Measurements from ENCODE around the gene PJA1. TPM values are rescaled to one million over a fixed set of nuclear protein-coding genes. Genes with fewer than 3 reads are reported as not detected.

PJA1 gene, protein sequence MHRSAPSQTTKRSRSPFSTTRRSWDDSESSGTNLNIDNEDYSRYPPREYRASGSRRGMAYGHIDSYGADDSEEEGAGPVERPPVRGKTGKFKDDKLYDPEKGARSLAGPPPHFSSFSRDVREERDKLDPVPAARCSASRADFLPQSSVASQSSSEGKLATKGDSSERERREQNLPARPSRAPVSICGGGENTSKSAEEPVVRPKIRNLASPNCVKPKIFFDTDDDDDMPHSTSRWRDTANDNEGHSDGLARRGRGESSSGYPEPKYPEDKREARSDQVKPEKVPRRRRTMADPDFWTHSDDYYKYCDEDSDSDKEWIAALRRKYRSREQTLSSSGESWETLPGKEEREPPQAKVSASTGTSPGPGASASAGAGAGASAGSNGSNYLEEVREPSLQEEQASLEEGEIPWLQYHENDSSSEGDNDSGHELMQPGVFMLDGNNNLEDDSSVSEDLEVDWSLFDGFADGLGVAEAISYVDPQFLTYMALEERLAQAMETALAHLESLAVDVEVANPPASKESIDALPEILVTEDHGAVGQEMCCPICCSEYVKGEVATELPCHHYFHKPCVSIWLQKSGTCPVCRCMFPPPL
- total RNA-seq (10 to 100 TPM; 23.9 to 27.1 TPM), polyA plus RNA-seq (10 to 100 TPM; 37.3 to 44.1 TPM)

DNA sequence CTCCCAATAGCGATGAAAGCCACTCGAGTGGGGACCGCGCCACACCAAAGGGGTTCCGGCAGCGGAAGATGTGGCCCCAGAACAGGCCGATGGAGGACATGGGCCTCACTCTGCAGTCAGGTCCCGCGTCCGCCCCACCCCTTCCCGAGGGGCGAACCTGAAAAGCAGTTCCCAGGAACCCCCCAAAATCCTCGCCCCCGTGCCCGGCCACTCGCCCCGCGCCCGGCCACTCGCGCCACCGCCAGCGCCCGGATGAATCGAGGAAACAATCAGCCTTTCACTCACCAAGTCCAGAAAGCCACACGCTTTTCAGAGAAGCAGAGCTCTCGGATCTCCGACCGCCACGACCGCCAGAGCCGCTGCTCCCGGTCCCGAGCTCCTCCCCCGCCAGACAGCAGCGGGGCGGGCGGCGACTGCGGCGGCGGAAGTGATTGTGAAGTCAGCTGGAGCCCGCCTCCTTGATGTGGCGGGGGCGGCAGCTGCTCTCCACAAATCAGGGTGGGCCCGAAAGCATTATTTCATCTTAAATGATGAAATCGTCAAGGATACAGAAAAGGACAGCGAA, at the start of gene PJA1:
Gene PJA1, minus strand, starts transcription at position 367 of the 565 bp plus-strand sequence. CDS start 2,380 bp downstream, outside the sequence.
- H3K4me1 ChIP-seq (ENCODE audit: insufficient read depth, low read length), result peaks cover 28% of the 10 kb centered on the region
- Mint-ChIP-seq H3K36me3 (peaks cover 0 to 20% of the 10 kb centered on the region in 2 donors), H3K27me3 (no peaks in the 10 kb centered on the region), H3K9me3 (peaks cover 0 to 3% (median 0%) of the 10 kb centered on the region in 8 donors), H3K27ac (peak within 1 kb of the TSS; percentile 56 to 94 (median 92)), H3K4me3 (peak within 1 kb of the TSS; percentile 74 to 91 (median 88)), H3K4me1 (peaks cover 21 to 40% (median 28%) of the 10 kb centered on the region in 4 donors)
- DNase-seq, result peak; percentile 66 to 75 (median 70)
- H3K27me3 ChIP-seq (ENCODE audit: insufficient read depth, low read length), result no peaks in the 10 kb centered on the region
- H3K9me3 ChIP-seq (ENCODE audit: control insufficient read depth in 1 of 2, low read length in 2 of 2), result no peaks in the 10 kb centered on the region
- H3K4me3 ChIP-seq (ENCODE audit: low read length in 2 of 2), result peak within 1 kb of the TSS; percentile 60 to 76
- intact Hi-C loops (cut with micrococcal nuclease), result loop anchor here (10.0 kb wide), 1 partner anchor 970 kb away; the partner anchor contains the start of gene IGBP1
- peak within 1 kb of the TSS; percentile 64 for H3K27ac ChIP-seq (ENCODE audit: low read depth, low read length)
- ChIA-PET POLR2A (ENCODE audit: partially characterized antibody) (interaction anchor here (0.9 to 1.6 kb wide), 2 partner anchors 336 to 968 kb away, joined by 3 to 13 read pairs; partner anchors contain the start of genes EFNB1 and IGBP1), CTCF (ENCODE audit: partially characterized antibody) (interaction anchor here (1.2 to 3.2 kb wide), 3 partner anchors 59 to 343 kb away, joined by 3 to 16 read pairs (median 5); partner anchors contain the start of gene EFNB1)
- H3K36me3 ChIP-seq (ENCODE audit: insufficient read depth, low read length), result no peaks in the 10 kb centered on the region

DNA sequence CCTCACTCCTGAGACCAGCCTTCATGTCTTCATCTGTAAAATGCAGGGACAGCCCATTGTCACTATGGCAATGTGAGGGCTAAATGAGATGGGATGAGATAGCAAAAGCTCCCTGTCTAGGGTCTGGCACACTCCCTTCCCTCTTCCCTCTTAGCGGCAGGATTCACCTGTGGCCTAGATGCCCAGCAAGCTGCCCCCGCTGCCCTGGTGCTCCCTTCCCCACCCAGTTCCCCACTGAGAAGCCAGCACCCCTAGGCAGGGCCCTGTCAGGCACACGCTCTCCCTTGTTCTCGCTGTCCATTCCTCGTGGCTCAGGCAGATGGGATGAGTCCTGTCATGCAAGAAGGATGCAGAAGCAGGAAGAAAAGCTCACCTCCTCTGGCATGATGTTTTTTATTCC, 49.2 kb upstream of the PJA1 start:
- Mint-ChIP-seq H3K4me1 (no peaks in the 10 kb centered on the region), H3K27me3 (no peaks in the 10 kb centered on the region), H3K36me3 (no peaks in the 10 kb centered on the region), H3K27ac (peak overlapping the region in 1 of 7 donors; percentile 45), H3K9me3 (no peaks in the 10 kb centered on the region), H3K4me3 (no peak overlapping the region)
- Histone ChIP-seq H3K9me3 (ENCODE audit: control insufficient read depth in 1 of 2, low read length in 2 of 2) (no peaks in the 10 kb centered on the region), H3K36me3 (ENCODE audit: insufficient read depth, low read length) (no peaks in the 10 kb centered on the region), H3K27ac (ENCODE audit: low read depth, low read length) (no peak overlapping the region), H3K4me1 (ENCODE audit: insufficient read depth, low read length) (no peaks in the 10 kb centered on the region), H3K4me3 (ENCODE audit: low read length in 2 of 2) (no peak overlapping the region), H3K27me3 (ENCODE audit: insufficient read depth, low read length) (no peaks in the 10 kb centered on the region)
- no peak for DNase-seq
- ChIA-PET POLR2A (ENCODE audit: partially characterized antibody) (no interaction called here), CTCF (ENCODE audit: partially characterized antibody) (interaction anchor here (1.4 kb wide), 1 partner anchor 387 kb away, joined by 5 read pairs; no protein-coding TSS in a partner anchor)
- intact Hi-C loops (cut with micrococcal nuclease), result no loop called here

- no peak for DNase-seq
- CTCF ChIA-PET (ENCODE audit: partially characterized antibody), result interaction anchor here (1.5 to 1.7 kb wide), 2 partner anchors 10 to 383 kb away, joined by 3 to 6 read pairs; no protein-coding TSS in a partner anchor
- H3K9me3 Mint-ChIP-seq, result no peaks in the 10 kb centered on the region
- intact Hi-C loops (cut with micrococcal nuclease), result no loop called here
- H3K27me3 Mint-ChIP-seq, result no peaks in the 10 kb centered on the region
- Histone ChIP-seq H3K27me3 (ENCODE audit: insufficient read depth, low read length) (no peaks in the 10 kb centered on the region), H3K36me3 (ENCODE audit: insufficient read depth, low read length) (no peaks in the 10 kb centered on the region), H3K4me1 (ENCODE audit: insufficient read depth, low read length) (no peaks in the 10 kb centered on the region), H3K27ac (ENCODE audit: low read depth, low read length) (no peak overlapping the region), H3K9me3 (ENCODE audit: control insufficient read depth in 1 of 2, low read length in 2 of 2) (no peaks in the 10 kb centered on the region), H3K4me3 (ENCODE audit: low read length in 2 of 2) (no peak overlapping the region)
- POLR2A ChIA-PET (ENCODE audit: partially characterized antibody), result no interaction called here
- no peak overlapping the region for H3K27ac Mint-ChIP-seq
- H3K4me1 Mint-ChIP-seq, result no peaks in the 10 kb centered on the region
- no peak overlapping the region for H3K4me3 Mint-ChIP-seq
- H3K36me3 Mint-ChIP-seq, result no peaks in the 10 kb centered on the region
These were observed 46.4 kb upstream of the PJA1 start for GRCh38 chrX:69211701-69212100.

DNA sequence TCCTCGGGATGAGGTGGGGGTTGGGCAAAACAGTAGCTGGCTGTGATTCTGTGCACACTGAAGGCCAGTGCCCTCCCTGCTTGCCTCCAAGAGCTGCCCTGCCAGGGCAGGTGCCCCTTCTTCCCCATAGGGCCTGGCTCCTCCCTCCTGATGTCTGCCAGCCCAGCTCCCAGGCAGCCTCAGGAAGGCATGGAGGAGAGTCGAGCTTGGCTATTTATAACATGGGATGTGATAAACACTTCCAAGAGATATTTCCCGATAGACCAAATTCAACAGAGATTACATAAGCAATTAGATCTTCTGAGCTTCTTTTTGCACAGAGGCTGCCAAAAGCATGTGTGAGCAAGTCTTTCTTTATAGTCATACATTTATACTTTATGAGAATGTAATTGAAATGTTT, 45.3 kb upstream of the PJA1 start:
- H3K27ac ChIP-seq (ENCODE audit: low read depth, low read length), result no peak overlapping the region
- no peaks in the 10 kb centered on the region for H3K4me1 ChIP-seq (ENCODE audit: insufficient read depth, low read length)
- Mint-ChIP-seq H3K36me3 (no peaks in the 10 kb centered on the region), H3K27me3 (no peaks in the 10 kb centered on the region), H3K27ac (no peak overlapping the region), H3K4me3 (no peak overlapping the region), H3K4me1 (no peaks in the 10 kb centered on the region), H3K9me3 (no peaks in the 10 kb centered on the region)
- H3K27me3 ChIP-seq (ENCODE audit: insufficient read depth, low read length), result no peaks in the 10 kb centered on the region
- H3K36me3 ChIP-seq (ENCODE audit: insufficient read depth, low read length), result no peaks in the 10 kb centered on the region
- intact Hi-C loops (cut with micrococcal nuclease), result no loop called here
- no peak overlapping the region for H3K4me3 ChIP-seq (ENCODE audit: low read length in 2 of 2)
- DNase-seq, result no peak
- ChIA-PET CTCF (ENCODE audit: partially characterized antibody) (no interaction called here), POLR2A (ENCODE audit: partially characterized antibody) (no interaction called here)
- H3K9me3 ChIP-seq (ENCODE audit: control insufficient read depth in 1 of 2, low read length in 2 of 2), result no peaks in the 10 kb centered on the region

DNA sequence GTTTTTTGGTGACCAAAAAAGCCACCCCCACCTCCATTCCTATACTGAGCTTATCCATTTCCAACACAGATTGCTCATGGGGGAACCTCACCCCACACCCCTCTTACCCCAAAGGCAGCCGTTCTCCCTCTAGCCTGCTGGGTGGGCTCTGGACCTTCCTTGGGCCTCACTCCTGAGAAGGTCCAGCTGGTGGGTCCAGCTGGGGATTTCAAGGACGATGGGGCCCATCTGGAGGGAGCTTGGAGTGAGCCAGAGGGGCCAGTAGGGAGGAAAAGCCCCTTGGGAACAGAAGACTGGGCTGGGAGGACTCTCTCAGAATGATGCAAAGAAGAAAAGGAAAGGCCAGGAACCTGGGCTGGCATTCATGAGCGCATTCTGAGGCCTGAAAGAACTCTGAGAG, 42.0 kb upstream of the PJA1 start:
- Histone ChIP-seq H3K27me3 (ENCODE audit: insufficient read depth, low read length) (no peaks in the 10 kb centered on the region), H3K36me3 (ENCODE audit: insufficient read depth, low read length) (no peaks in the 10 kb centered on the region), H3K27ac (ENCODE audit: low read depth, low read length) (no peak overlapping the region), H3K4me1 (ENCODE audit: insufficient read depth, low read length) (no peaks in the 10 kb centered on the region), H3K9me3 (ENCODE audit: control insufficient read depth in 1 of 2, low read length in 2 of 2) (no peaks in the 10 kb centered on the region), H3K4me3 (ENCODE audit: low read length in 2 of 2) (no peak overlapping the region)
- no peaks in the 10 kb centered on the region for H3K9me3 Mint-ChIP-seq
- no peaks in the 10 kb centered on the region for H3K27me3 Mint-ChIP-seq
- no peak for DNase-seq
- POLR2A ChIA-PET (ENCODE audit: partially characterized antibody), result no interaction called here
- no peak overlapping the region for H3K4me3 Mint-ChIP-seq
- no peak overlapping the region for H3K27ac Mint-ChIP-seq
- H3K4me1 Mint-ChIP-seq, result no peaks in the 10 kb centered on the region
- no peaks in the 10 kb centered on the region for H3K36me3 Mint-ChIP-seq
- intact Hi-C loops (cut with micrococcal nuclease), result no loop called here
- CTCF ChIA-PET (ENCODE audit: partially characterized antibody), result no interaction called here

GRCh38 chrX:69203638-69204037, 38.4 kb upstream of the PJA1 start:
- H3K4me1 Mint-ChIP-seq, result no peaks in the 10 kb centered on the region

DNA sequence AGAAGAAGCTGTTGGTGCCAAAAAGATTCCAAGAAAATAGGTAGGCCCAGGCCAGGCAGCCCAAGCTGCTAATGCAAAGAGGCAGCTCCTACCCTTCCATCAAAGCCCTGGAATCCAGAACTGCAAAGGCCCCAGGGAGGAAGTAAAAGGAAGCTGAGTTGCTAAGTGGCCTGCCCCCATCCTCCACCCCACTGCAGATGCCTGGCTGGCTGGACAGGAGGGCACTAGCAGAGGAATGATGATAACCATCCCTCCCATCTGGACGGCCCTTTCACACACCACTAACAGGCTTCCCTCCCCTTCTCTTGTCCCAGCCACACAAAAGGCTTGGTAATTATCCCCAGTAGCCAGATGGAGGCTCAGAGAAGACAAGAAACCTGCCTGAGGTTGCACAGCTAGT, 32.4 kb upstream of the PJA1 start:
- Histone ChIP-seq H3K27me3 (ENCODE audit: insufficient read depth, low read length) (no peaks in the 10 kb centered on the region), H3K4me3 (ENCODE audit: low read length in 2 of 2) (no peak overlapping the region), H3K27ac (ENCODE audit: low read depth, low read length) (no peak overlapping the region), H3K9me3 (ENCODE audit: control insufficient read depth in 1 of 2, low read length in 2 of 2) (no peaks in the 10 kb centered on the region), H3K4me1 (ENCODE audit: insufficient read depth, low read length) (no peaks in the 10 kb centered on the region), H3K36me3 (ENCODE audit: insufficient read depth, low read length) (no peaks in the 10 kb centered on the region)
- intact Hi-C loops (cut with micrococcal nuclease), result no loop called here
- ChIA-PET POLR2A (ENCODE audit: partially characterized antibody) (no interaction called here), CTCF (ENCODE audit: partially characterized antibody) (no interaction called here)
- H3K9me3 Mint-ChIP-seq, result no peaks in the 10 kb centered on the region
- H3K36me3 Mint-ChIP-seq, result no peaks in the 10 kb centered on the region
- no peaks in the 10 kb centered on the region for H3K27me3 Mint-ChIP-seq
- no peak for DNase-seq
- no peak overlapping the region for H3K27ac Mint-ChIP-seq
- H3K4me3 Mint-ChIP-seq, result no peak overlapping the region
- peaks cover 0 to 3% (median 0%) of the 10 kb centered on the region in 4 donors for H3K4me1 Mint-ChIP-seq

More at GRCh38 chrX:69203638-69204037, 38.4 kb upstream of the PJA1 start:
- ChIA-PET POLR2A (ENCODE audit: partially characterized antibody) (no interaction called here), CTCF (ENCODE audit: partially characterized antibody) (no interaction called here)
- no peaks in the 10 kb centered on the region for H3K36me3 Mint-ChIP-seq
- Histone ChIP-seq H3K27ac (ENCODE audit: low read depth, low read length) (no peak overlapping the region), H3K4me3 (ENCODE audit: low read length in 2 of 2) (no peak overlapping the region), H3K4me1 (ENCODE audit: insufficient read depth, low read length) (no peaks in the 10 kb centered on the region), H3K36me3 (ENCODE audit: insufficient read depth, low read length) (no peaks in the 10 kb centered on the region), H3K9me3 (ENCODE audit: control insufficient read depth in 1 of 2, low read length in 2 of 2) (no peaks in the 10 kb centered on the region), H3K27me3 (ENCODE audit: insufficient read depth, low read length) (no peaks in the 10 kb centered on the region)
- no peaks in the 10 kb centered on the region for H3K9me3 Mint-ChIP-seq
- intact Hi-C loops (cut with micrococcal nuclease), result no loop called here
- no peak overlapping the region for H3K27ac Mint-ChIP-seq
- no peak overlapping the region for H3K4me3 Mint-ChIP-seq
- DNase-seq, result no peak
- no peaks in the 10 kb centered on the region for H3K27me3 Mint-ChIP-seq
